PFSK-1 (cell line): ENCODE measurements around the gene NBEA.

ENCODE experiments used
- FOXP2 ChIP-seq: optimal IDR thresholded peaks from 2 replicates; pipeline ENCODE3; 2011; ENCODE audit warnings: borderline replicate concordance, control low read depth, inconsistent platforms; ENCODE audit not compliant: insufficient read depth; ENCODE audit errors: extremely low read length, extremely low read depth
- POLR2AphosphoS5 ChIP-seq: IDR thresholded peaks from 2 replicates; pipeline ENCODE4 v1.6.1; 2012; ENCODE audit warnings: low read depth, mild to moderate bottlenecking, control low read depth, low read length, moderate library complexity
- REST ChIP-seq, 2 experiments: IDR thresholded peaks; 2 replicates each; pipeline versions ENCODE4 v1.6.1 to v1.8.0; 2011 to 2012; ENCODE audit warnings: low read depth in 2 of 2, low read length in 2 of 2, control low read depth in 1 of 2, inconsistent platforms in 1 of 2, mild to moderate bottlenecking in 1 of 2, moderate library complexity in 1 of 2; ENCODE audit not compliant: insufficient read depth in 1 of 2
- SIN3A ChIP-seq: IDR thresholded peaks from 2 replicates; pipeline ENCODE4 v1.6.1; 2012; ENCODE audit warnings: mild to moderate bottlenecking, low read length, moderate library complexity, borderline replicate concordance; ENCODE audit not compliant: insufficient read depth
- TAF1 ChIP-seq: IDR thresholded peaks from 2 replicates; pipeline ENCODE4 v1.6.1; 2012; ENCODE audit warnings: low read length, control low read depth, borderline replicate concordance; ENCODE audit not compliant: insufficient read depth

NBEA gene

GRCh38 chr13:35356572-35356971, 414.5 kb downstream of the NBEA start:
- TF ChIP-seq POLR2AphosphoS5, result no peak
- TF ChIP-seq FOXP2, result no peak
- TF ChIP-seq SIN3A, result no peak
- no peak for TF ChIP-seq TAF1
- no peak for TF ChIP-seq REST (IDR thresholded peaks at IDR 0.05; ENCODE audit: insufficient read depth in 1 of 2, low read depth in 2 of 2, low read length in 2 of 2)

GRCh38 chr13:35365883-35366282, 423.8 kb downstream of the NBEA start:
- no peak for TF ChIP-seq FOXP2
- TF ChIP-seq REST (IDR thresholded peaks at IDR 0.05; ENCODE audit: insufficient read depth in 1 of 2, low read depth in 2 of 2, low read length in 2 of 2), result no peak
- no peak for TF ChIP-seq TAF1
- no peak for TF ChIP-seq POLR2AphosphoS5
- TF ChIP-seq SIN3A, result no peak

- TF ChIP-seq POLR2AphosphoS5 (no peak), SIN3A (no peak), TAF1 (no peak), REST (IDR thresholded peaks at IDR 0.05; ENCODE audit: insufficient read depth in 1 of 2, low read depth in 2 of 2, low read length in 2 of 2) (no peak), FOXP2 (no peak)
Measured at GRCh38 chr13:35367586-35367985, 425.5 kb downstream of the NBEA start.

GRCh38 chr13:35378939-35379338, 436.9 kb downstream of the NBEA start:
- no peak for TF ChIP-seq REST (IDR thresholded peaks at IDR 0.05; ENCODE audit: insufficient read depth in 1 of 2, low read depth in 2 of 2, low read length in 2 of 2)
- TF ChIP-seq TAF1, result no peak
- TF ChIP-seq POLR2AphosphoS5, result no peak
- no peak for TF ChIP-seq FOXP2

GRCh38 chr13:35379663-35380062, 437.6 kb downstream of the NBEA start:
- TF ChIP-seq POLR2AphosphoS5 (no peak), FOXP2 (no peak), SIN3A (no peak), REST (IDR thresholded peaks at IDR 0.05; ENCODE audit: insufficient read depth in 1 of 2, low read depth in 2 of 2, low read length in 2 of 2) (no peak), TAF1 (no peak)
